GM12892 (cell line): ENCODE data around the gene TTC28.

Experiments used
- POLR2A ChIP-seq: IDR thresholded peaks from 2 replicates; pipeline ENCODE4 v1.6.1; 2011; ENCODE audit warnings: low read depth, low read length, control low read depth
- POLR2AphosphoS5 ChIP-seq: IDR thresholded peaks from 2 replicates; pipeline ENCODE4 v1.6.1; 2011; ENCODE audit warnings: low read depth, low read length, control low read depth
- TAF1 ChIP-seq: IDR thresholded peaks from 2 replicates; pipeline ENCODE4 v1.6.1; 2011; ENCODE audit warnings: low read depth, mild to moderate bottlenecking, control low read depth, low read length, borderline replicate concordance

DNA sequence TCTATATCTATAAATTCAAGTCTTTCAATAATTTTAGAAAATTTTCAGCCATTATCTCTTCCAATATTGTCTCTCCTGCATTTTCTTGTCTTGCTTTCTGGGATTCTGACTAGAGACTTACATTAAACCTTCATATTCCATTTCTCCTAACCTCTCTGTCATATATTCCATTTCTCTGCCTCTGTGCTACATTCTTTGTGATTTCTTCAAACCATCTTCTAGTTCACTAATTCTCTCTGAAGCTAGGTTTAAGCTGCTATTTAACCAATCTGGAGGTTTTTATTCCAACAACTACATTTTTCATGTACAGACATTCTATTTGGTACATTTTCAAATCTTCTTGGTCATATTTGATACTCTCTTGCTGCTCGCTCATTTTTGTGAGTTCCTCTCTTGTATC is 122.5 kb downstream of the TTC28 start:
- TF ChIP-seq POLR2A (no peak), POLR2AphosphoS5 (no peak), TAF1 (no peak)
